ENCODE measurements around the gene H2BW2.
"Not testable (repeated sequence)": the region's sequence is repeated elsewhere in the genome, so short reads cannot be mapped to it uniquely, and the experiment has no call there.

The H2BW2 gene

DNA sequence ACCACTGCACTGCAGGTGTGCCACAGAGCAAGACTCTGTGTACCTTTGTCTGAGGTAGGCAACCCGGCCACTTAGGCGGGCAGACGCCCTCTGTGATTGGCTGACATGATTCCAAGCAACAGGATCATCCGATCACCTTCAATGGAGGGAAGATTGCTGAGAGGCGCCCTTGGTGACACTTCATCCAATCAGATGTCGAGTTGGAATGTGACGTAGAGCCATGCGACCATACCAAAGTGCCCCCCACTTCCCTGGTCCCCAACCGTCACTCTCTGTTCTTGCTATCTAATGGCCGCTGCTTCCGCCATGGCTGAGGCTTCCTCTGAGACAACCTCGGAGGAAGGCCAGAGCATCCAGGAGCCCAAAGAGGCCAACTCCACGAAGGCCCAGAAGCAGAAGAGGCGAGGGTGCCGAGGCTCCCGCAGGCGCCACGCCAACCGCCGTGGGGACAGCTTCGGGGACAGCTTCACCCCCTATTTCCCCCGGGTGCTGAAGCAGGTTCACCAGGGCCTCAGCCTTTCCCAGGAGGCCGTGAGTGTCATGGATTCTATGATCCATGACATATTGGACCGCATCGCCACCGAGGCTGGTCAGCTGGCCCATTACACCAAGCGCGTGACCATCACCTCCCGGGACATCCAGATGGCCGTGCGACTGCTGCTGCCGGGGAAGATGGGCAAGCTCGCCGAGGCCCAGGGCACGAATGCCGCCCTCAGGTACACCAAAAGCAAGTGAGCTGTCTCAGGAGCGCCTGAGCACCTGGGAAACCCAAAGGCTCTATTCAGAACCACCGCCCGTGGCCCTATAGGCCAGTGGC is at the start of gene H2BW2:
Gene H2BW2, plus strand, starts transcription at position 268 of the 817 bp plus-strand sequence. Its CDS starts 39 bp downstream, at position 307.
- DNase-seq = no peak

DNA sequence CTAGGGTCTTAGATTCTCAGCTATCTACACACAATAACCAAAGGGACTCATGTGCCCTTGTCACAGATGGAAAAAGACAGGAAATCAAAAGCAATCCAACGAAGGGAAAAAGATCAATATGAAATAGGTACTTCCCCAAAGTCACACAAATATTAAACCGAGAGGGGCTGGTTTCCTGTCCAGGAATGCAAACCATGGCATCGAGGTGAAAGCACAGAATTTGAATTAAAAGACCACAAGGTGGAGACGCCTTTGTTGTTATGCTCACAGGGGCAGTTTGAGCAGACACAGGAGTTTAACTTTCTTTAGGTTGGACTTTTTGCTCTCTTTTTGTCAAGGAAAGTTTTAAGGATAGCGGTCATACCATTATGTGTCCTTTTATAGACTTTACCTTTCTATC is 40.5 kb upstream of the H2BW2 start:
- no peak for DNase-seq

DNA sequence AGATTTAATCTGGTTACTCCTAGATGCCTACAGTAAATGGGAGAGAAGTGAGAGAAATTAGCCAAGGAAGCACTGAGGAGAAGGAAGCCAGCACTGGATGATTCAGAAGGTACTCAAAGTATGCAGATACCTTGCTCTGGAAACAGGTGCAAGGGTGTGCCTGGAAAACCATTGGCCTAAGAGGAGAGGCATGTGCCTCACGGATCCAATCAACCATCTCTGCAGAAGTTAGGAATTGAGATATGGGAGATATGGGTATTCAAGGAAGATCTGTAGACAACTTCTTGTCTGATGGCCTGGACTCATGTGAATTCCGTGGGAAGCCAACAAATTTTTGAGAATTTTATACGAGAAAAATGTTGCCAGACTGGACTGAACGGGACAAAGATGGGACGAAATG is 30.9 kb upstream of the H2BW2 start:
- DNase-seq = no peak

DNA sequence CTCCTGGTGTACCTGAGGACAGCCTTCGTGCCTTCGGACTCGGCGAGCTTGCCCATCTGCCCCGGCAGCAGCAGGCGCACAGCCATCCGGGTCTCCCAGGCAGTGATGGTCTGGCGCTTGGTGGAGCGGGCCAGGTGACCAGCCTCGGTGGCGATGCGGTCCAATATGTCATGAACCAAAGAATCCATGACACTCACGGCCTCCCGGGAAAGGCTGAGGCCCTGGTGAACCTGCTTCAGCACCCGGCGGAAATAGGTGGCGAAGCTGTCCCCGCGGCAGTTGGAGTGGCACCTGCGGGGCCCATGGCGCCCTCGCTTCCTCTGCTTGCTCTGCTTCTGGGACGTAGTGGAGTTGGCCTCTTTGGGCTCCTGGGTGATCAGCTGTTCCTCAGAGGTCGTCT is 26.6 kb upstream of the H2BW2 start:
- DNase-seq = no peak

DNA sequence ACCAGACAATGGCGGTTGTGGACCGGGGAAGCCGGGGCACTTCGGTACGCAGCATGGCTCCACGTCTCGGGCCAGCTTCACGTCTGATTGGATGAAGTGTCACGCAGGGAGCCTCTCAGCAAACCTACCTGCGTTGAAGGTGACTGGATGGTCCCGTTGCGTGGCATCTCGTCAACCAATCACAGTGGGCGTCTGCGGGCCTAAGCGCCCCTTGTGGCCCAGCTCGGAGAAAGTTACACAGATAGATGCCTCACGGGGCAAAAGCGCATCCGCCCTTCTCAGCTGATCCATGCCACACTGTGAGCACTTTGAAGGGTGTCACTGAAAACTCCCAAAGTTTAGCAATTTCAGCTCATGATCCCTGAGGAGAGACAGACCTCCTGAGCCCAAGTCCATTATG is 26.1 kb upstream of the H2BW2 start, which contains the start of gene H2BW1:
Gene H2BW1, minus strand, starts transcription at position 103 of the 400 bp plus-strand sequence. CDS start 132 bp downstream, outside the sequence.
- DNase-seq = no peak

GRCh38 chrX:104015576-104015975 is 24.2 kb upstream of the H2BW2 start:
- not testable (repeated sequence) for DNase-seq

DNA sequence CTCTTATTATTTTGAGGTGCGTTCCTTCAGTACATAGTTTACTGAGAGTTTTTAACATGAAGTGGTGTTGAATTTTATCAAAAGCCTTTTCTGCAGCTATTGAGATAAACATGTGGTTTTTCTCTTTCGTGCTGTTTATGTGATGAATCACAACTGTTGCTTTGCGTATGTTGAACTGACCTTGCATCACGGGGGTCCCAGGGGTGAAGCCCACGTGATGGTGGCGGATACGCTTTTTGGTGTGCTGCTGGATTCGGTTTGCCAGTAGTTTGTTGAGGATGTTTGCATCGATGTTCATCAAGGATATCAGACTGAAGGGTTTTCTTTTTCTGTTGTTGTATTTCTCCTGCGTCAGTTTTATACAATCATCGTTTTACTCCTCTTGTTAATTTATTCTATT is 21.6 kb upstream of the H2BW2 start:
- DNase-seq = no peak

DNA sequence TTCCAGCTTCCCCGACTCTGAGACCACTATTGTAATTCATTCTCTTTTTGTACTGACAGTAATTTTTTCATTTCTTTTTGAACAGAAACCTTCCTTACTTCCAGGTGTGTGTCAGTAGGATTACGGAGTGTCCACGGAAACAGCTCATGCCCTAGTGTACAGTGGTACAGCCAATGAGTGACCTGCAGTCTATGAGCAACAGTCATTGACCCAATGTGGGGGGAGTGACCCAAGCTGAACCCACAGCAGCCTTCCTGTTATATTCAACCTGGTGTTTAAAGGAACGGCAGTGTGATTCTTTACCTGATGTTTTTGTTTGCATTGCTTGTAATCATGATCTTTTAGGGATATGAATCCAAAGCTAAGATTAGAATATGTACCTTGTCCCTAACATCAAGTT is 1.2 kb downstream of the H2BW2 start:
- DNase-seq = no peak

DNA sequence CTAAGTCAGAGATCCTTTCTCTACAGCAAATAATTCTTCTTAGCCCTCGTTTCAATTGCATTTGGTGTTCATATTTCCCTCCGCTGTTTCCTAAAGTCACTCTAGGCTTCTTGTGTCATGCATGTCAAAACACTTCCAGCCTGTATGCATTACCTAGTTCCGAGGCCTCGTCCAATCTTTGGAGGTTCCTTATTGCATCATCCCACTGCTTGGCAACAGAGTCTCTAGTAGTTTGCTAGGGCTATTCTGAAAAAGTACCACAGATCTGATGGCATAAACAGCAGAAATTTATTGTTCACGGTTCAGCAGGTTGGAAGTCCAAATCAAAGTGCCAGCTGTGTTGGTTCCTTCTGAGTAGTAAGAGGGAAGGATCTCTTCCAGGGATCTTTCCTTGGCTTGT is 5.9 kb downstream of the H2BW2 start:
- no peak for DNase-seq

GRCh38 chrX:104047171-104047570 is 7.4 kb downstream of the H2BW2 start:
- DNase-seq = no peak

DNA sequence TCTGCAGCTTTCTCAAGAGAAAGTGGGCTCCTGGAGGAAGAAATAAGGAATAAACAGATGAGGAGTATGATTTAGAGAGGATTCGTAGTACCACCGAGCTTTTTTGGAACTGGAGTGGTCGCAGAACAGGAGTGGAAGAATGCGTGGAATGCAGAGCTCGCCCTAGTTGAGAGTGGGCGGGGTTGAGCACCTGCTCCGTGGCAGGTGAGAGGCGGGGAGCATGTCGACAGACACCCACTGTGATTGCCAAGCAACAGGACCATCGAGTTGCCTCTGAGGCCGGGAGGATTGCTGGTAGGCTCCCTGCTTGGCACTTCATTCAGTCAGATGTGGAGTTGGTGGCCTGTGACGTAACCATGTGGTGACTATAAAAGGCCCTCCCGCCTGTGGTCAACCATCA is 15.2 kb downstream of the H2BW2 start:
- DNase-seq = not testable (repeated sequence)

GRCh38 chrX:104062636-104063035 is 22.9 kb downstream of the H2BW2 start:
- DNase-seq = not testable (repeated sequence)

DNA sequence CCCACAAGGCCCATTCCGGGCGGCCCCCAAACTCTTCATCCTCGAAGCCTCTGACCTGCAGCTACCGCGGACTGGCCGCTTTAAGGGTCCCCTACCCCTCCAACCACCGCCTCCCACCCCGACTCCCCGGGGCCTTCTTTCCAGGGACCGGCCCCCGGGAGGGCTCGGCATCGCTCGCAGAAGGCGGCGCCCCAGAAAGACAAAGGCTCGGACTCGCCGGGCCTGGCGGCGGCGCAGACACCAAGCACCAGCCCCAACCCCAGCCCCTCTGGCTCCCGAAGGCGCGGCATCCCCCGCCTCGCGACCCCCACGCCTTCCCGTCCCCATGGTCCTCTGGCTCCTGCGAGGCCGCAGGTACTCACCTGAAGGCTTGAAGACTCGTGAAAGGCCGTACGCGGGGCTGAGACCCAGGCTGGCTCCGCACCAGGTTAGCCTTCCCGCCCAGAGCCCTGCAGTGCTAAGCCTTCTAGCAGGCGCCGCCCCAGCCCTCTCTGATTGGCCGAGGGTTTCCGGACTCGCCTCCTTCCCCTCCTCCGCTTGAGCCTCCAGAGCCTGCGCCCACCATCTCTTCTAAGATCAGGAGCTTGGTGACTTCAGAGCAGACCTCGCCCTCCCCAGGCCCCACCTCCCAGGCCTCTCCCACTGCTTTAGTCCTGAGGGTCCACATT is 36.2 kb downstream of the H2BW2 start, which contains the start of gene TMSB15C:
Gene TMSB15C, minus strand, starts transcription at position 459 of the 668 bp plus-strand sequence.
- not testable (repeated sequence) for DNase-seq

DNA sequence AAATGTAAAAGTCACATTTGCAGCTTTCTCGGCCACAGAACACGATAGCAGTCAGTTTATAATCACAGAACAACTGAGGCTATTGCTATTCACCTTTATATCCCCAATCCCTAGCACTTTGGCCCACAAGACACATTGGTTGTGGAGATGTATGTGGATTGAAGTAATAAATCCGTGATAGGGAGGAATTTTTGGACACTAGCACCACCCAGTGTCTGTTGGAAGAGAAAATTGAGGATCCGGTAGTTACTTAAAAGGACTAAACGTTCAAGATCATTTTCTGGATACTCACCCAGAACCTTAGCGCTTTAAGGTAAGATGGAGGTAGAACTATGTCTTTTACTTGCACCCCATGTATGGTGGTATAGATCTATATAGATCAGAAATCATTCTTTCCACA is 38.1 kb downstream of the H2BW2 start:
- not testable (repeated sequence) for DNase-seq

DNA sequence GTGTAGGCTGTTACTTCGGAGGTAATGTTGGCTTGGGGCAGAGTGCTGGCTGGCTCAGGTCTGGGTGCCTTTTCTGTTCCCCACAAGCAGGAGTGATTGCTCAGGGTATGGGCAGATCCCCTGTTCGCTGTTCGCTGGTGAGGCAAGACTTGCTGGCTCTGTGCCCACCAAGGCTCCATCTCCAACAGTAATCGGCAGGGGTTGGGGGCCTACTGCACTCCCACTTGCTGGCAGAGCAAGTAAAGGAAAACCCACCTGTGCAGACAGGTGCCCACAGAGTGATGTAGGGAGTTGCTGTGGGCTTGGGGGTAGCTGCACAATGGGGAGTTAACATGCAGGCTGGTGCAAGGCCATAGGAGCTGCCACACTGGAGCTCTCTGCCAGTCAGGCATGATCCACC is 44.3 kb downstream of the H2BW2 start:
- no peak for DNase-seq

DNA sequence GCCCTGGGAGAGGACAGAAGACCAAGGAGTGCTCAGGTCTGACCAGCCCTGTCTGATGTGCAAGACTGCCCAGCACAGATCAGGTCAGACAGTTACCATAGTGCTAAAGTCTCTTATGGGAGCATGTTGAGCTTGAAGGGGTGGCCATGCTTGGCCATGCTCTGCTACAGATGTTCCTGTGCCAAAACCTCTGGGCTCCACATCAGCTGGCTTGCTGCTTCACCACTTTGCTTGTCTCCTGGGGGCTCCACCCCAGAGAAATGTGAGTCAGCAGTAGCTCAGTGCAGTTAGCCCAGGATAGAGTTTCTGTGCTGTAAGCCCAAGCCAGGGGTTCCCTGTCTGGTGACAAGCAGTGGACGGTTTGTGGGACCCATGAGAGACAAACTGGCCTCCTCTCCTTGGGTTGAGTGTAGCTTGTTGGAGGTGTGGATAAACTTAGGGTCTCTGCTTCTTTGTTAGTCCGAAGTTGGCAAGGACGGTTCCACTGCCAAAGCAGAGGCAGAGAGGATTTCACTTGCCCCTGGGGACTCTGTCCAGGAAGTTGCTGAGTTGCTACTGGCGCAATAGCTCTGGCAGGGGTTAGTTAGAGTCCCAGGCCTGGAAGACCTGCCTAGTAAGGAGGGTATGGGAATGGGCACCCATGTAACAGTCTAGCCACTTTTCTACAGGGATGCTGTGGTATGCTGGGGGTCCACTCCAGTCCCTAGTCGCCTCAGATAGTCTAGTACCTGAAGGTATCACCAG is 45.0 kb downstream of the H2BW2 start:
- DNase-seq = no peak

- no peak for DNase-seq
These were observed 45.7 kb downstream of the H2BW2 start for GRCh38 chrX:104085477-104085876.

DNA sequence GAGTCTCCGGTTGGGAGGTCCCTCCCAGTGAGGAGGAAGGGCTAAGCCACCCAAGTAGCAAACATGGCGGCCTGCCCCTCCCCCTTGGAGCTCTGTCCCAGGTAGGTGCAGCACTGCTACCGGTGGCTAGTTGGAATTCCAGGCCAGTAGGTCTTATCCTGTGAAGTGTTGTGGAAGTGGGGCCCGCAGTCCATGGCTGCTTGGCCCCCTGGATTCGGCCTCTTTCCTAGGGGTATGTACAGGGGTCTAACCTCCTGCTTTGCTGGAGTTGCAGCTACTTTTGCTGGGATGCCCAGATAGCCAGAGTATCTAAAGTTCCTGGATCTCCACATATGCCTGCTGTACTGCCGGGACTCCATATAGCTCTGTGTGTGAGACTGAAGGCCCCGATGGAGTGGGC is 46.2 kb downstream of the H2BW2 start:
- no peak for DNase-seq
